Inferior parietal cortex (tissue), 1 donor: ENCODE measurements around the gene ACOT11.

ENCODE experiments used
- DNase-seq: peaks from one replicate; pipeline ENCODE4 v3.0.0-alpha.2; 2016; ENCODE audit errors: extremely low spot score

The ACOT11 gene

DNA sequence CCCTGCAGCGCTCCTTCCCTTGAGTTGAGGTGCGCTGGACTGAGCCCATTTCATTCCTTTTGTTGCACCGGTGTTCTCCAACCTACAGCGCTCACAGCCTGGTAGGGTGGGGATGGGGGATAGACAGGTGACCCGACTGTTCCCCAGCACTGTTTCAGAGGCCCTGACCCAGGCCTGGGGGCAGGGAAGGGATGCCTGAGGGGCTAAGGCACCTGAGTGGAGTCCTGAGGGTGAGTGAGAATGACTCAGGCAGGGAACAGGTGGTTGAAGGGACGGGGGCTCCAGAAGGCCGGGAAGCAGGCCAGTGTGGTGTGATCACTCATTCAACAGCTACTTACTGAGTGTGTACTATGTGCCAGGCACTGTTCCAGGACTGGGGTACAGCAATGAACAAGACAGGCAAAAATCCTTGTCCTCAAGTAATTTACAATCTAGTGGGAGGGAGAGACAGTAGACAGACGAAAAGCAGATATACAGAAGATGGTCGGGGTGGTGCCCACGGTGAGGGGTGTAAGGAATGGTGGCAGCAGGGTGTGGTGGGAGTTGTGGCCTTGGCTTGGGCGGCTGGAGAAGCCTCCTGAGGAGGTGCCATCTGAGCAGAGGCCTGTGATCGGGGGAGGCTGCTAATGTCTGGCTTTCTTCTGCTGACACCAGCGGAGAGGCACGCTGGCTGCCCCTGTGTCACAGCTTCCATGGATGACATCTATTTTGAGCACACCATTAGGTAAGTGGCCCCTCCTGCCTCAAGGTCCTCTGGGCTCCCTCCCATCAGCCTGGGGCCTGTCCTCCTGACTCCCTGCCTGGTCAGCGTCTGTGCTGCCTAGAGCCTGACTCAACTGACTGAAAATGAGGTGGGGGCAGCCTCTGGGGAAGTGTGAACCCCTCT is 37.4 kb downstream of the ACOT11 start:
- no peak for DNase-seq

DNA sequence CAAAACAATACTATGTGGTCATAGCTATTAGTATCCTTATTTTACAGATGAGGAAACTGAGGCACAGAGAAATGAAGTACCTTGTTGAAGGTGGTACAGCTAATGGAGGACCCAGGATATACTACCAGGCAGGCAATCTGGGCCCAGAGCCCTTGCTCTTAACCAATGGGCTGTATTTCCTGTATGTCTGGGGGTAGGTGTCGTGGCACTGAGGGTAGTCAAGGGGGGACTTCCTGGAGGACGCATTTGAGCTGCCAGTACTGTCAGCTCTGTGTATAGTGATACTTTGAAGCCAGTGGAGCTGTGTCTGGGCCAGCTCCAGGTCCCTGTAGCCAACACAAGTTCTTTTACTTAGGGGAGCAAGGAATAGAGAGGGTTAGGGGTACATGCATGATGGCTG is 40.3 kb downstream of the ACOT11 start:
- DNase-seq = no peak

GRCh38 chr1:54591127-54591756 is 43.2 kb downstream of the ACOT11 start:
- DNase-seq = no peak

- no peak for DNase-seq
Measured at GRCh38 chr1:54593571-54594160, 45.6 kb downstream of the ACOT11 start.

DNA sequence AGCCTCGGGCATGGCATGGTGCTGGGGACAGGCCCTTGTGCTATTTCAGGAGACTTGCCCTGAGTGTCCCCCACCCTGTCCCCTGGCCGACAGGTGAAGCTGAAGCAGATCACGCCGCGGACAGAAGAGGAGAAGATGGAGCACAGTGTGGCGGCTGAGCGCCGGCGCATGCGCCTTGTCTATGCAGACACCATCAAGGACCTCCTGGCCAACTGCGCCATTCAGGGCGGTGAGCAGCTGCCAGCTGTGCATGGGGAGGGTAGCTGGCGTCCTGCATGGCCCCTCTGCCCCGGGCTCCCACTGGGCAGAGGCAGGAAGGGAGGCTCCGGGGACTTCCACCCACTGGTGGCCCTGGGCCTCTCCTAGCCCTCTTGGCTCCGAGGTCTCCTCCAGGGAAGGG is 46.4 kb downstream of the ACOT11 start:
- no peak for DNase-seq

GRCh38 chr1:54595956-54596498 is 48.0 kb downstream of the ACOT11 start:
- DNase-seq = no peak

DNA sequence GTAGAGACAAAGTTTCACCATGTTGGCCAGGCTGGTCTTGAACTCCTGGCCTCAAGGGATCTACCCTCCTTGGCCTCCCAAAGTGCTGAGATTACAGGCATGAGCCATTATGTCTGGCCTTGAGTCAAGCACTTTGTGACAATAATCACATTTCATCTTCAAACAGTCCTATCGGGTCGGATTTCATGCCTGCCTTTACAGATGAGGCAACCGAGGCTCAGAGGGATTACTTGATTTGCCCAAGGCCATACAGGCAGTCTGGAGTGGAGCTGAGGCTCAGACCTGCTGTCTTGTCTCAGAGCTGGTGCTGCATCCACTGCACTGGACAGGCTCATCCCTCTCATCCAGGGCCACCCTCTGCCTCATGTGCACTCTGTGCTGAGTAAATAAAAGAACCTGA is 48.7 kb downstream of the ACOT11 start:
- no peak for DNase-seq

DNA sequence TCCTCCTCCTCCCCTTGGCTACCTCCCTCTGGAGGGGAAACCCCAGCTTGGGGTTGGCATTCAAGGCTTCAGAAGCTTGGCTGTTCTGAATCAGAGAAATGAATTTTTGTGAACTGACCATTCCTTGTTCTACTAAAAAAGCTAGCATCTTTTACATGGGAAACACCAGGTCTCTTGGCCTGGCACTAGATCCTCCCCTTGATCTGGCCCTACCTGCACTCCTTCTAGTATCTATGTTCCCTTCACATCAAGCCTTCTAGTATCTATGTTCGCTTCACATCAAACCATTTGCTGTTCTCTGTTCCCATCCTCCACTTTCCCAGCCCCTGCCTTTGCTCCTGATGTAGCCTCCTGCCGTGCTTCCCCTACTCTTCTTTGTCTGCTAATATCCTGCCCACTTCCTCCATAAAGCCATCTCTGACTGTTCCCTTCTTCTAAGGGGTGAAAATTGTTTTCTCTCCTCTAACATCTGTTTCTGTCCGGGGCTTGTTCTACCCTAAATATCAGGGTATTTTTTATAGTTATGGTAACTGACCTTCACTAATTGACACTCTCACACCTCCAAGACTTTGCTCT is 49.5 kb downstream of the ACOT11 start:
- no peak for DNase-seq

GRCh38 chr1:54599211-54599823 is 51.3 kb downstream of the ACOT11 start:
- DNase-seq = no peak

DNA sequence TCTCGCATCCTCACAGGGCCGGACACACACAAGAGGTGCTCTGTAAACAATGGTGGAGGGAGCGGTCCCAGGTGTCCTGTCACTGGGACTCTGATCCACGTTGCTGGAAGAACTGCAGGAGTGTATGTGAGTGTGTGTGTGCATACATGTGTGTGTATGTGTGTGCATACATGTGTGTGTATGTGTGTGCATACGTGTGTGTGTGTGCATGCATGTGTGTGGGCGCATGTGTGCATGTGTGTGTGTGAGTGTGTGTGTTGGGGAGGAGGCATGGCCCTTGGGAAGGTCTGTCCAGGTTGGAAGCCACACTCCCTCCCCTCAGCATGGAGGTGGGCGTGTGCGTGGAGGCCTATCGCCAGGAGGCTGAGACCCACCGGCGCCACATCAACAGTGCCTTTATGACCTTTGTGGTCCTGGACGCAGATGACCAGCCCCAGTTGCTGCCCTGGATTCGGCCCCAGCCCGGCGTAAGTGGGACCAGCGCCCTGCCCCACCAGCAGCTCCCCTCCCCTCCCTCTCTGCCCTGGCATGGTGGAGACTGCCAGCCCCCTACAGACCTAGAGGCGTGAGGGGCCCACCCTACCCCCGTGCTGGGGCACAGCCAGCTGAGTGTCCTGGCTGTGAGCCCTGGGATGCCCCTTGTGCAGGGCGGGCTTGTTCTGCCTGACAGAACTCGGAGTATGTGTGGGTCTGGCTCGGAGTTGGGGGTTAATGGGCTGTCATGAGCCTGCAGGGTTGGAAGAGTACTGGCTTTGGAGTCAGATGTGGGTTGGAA is 53.1 kb downstream of the ACOT11 start:
- no peak for DNase-seq

GRCh38 chr1:54601730-54602129 is 53.7 kb downstream of the ACOT11 start:
- DNase-seq = no peak

- no peak for DNase-seq
Measured at GRCh38 chr1:54602554-54602953, 54.5 kb downstream of the ACOT11 start.

- no peak for DNase-seq
Measured at GRCh38 chr1:54603241-54603640, 55.2 kb downstream of the ACOT11 start.

GRCh38 chr1:54604051-54604450 is 56.0 kb downstream of the ACOT11 start:
- DNase-seq = no peak

- no peak for DNase-seq
Measured at GRCh38 chr1:54604572-54605370, 56.7 kb downstream of the ACOT11 start.

- DNase-seq = no peak
Measured at GRCh38 chr1:54606096-54606989, 58.3 kb downstream of the ACOT11 start.

DNA sequence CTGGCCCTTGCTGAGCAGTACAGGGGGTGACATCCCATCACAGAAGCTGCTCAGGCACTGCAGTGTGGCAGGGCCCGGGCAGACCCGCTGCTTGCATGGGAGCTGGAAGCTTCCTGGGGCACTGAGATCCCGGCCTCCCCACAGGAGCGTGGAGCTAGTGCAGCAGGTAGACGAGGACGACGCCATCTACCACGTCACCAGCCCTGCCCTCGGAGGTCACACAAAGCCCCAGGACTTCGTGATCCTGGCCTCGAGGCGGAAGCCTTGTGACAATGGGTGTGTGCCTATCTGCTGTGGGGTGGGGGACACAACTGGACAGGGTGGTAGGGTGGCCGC is 58.9 kb downstream of the ACOT11 start:
- DNase-seq = no peak

GRCh38 chr1:54607821-54608565 is 60.0 kb downstream of the ACOT11 start:
- no peak for DNase-seq
